ENCODE data around the gene PTTG1. TPM values are rescaled to one million over a fixed set of nuclear protein-coding genes. Genes with fewer than 3 reads are reported as not detected.

Gene PTTG1
- total and polyA plus RNA-seq, 4 donors, result 0.75 to 84.0 (median 5.6) TPM

DNA sequence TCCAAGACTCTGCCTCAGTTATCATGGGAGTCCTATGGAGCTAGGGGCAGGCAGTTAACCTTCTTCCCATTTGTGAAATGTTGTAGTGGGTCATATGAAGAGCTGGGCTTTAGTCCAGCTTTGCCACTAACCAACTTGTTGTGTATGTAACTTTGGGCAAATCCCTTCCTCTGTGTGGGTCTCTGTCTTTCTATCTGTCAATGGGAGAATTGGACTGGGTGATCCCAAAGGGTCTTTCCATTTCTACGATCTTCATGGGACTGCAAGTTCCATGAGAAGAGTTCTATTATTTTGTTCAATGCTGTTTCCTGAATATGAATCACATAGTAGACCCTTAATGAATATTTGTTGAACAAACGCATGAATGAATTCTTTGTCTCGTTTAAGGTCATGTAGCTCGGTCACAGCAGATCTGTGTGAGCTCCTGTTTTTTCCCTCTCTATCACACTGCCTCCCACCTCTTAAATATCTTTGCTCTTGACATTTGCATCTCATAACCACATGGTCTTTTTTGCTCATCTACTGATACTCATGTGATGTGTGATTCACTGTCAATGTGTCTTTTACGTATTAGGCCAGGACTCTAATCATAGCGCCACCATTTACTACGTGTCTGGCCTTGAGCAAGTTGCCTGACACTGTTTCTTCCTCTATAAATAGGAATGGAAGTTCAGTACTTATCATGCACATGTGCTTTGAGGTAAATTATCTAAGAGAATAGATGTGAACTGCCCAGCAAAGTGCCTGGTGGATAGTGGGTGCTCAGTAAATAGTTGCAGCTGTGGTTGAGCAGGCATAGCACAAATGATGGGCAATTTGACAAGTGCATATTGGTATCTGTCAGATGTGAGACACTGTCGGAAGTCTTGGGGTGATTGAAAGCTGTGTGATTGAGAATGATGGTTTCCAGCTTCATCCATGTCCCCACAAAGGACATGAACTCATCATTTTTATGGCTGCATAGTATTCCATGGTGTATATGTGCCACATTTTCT is 37.4 kb downstream of the PTTG1 start:
- Histone ChIP-seq H3K36me3 (ENCODE audit: control insufficient read depth in 4 of 4, insufficient read depth in 3 of 4, low read depth in 1 of 4, low read length in 3 of 4) (no peaks in the 10 kb centered on the region), H3K27me3 (ENCODE audit: control insufficient read depth in 4 of 4, insufficient read depth in 4 of 4, low read length in 3 of 4) (peaks cover 0 to 2% (median under 1%) of the 10 kb centered on the region in 4 donors), H3K9ac (ENCODE audit: low read depth in 1 of 2, low read length in 2 of 2) (no peak overlapping the region), H3K9me3 (ENCODE audit: control insufficient read depth in 4 of 4, low read length in 3 of 4) (no peaks in the 10 kb centered on the region), H3K4me3 (ENCODE audit: low read depth in 1 of 3, low read length in 3 of 3) (no peak overlapping the region), H3K4me1 (ENCODE audit: control insufficient read depth in 4 of 4, insufficient read depth in 4 of 4, low read length in 3 of 4) (no peaks in the 10 kb centered on the region), H3K27ac (ENCODE audit: low read depth in 1 of 2, low read length in 2 of 2) (no peak overlapping the region)
- no peak for DNase-seq (ENCODE audit: low spot score)
- 86% methylated on average over 8 of the region's 8 CpGs for WGBS
- no peak for TF ChIP-seq RAD21 (IDR thresholded peaks at IDR 0.05)
- no peak for TF ChIP-seq FOXA2 (IDR thresholded peaks at IDR 0.05)
- TF ChIP-seq RXRA (IDR thresholded peaks at IDR 0.05), result no peak
- TF ChIP-seq TAF1 (conservative IDR thresholded peaks at IDR 0.05), result no peak
- TF ChIP-seq JUND (IDR thresholded peaks at IDR 0.05), result no peak
- no peak for TF ChIP-seq MAX (IDR thresholded peaks at IDR 0.05)
- TF ChIP-seq HNF4A (conservative IDR thresholded peaks at IDR 0.05), result no peak
- no peak for TF ChIP-seq GABPA (IDR thresholded peaks at IDR 0.05 in 1 of 2, conservative IDR thresholded peaks at IDR 0.05 in 1 of 2)
- TF ChIP-seq, protein P1, sequence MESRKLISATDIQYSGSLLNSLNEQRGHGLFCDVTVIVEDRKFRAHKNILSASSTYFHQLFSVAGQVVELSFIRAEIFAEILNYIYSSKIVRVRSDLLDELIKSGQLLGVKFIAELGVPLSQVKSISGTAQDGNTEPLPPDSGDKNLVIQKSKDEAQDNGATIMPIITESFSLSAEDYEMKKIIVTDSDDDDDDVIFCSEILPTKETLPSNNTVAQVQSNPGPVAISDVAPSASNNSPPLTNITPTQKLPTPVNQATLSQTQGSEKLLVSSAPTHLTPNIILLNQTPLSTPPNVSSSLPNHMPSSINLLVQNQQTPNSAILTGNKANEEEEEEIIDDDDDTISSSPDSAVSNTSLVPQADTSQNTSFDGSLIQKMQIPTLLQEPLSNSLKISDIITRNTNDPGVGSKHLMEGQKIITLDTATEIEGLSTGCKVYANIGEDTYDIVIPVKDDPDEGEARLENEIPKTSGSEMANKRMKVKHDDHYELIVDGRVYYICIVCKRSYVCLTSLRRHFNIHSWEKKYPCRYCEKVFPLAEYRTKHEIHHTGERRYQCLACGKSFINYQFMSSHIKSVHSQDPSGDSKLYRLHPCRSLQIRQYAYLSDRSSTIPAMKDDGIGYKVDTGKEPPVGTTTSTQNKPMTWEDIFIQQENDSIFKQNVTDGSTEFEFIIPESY (IDR thresholded peaks at IDR 0.05), result no peak
- no peak for TF ChIP-seq FOXA1 (IDR thresholded peaks at IDR 0.05)
- TF ChIP-seq, protein P2, sequence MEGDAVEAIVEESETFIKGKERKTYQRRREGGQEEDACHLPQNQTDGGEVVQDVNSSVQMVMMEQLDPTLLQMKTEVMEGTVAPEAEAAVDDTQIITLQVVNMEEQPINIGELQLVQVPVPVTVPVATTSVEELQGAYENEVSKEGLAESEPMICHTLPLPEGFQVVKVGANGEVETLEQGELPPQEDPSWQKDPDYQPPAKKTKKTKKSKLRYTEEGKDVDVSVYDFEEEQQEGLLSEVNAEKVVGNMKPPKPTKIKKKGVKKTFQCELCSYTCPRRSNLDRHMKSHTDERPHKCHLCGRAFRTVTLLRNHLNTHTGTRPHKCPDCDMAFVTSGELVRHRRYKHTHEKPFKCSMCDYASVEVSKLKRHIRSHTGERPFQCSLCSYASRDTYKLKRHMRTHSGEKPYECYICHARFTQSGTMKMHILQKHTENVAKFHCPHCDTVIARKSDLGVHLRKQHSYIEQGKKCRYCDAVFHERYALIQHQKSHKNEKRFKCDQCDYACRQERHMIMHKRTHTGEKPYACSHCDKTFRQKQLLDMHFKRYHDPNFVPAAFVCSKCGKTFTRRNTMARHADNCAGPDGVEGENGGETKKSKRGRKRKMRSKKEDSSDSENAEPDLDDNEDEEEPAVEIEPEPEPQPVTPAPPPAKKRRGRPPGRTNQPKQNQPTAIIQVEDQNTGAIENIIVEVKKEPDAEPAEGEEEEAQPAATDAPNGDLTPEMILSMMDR (IDR thresholded peaks at IDR 0.05; ENCODE audit: low read depth, low read length, missing input control), result no peak
- TF ChIP-seq YY1 (IDR thresholded peaks at IDR 0.05), result no peak
- no peak for TF ChIP-seq EGR1 (IDR thresholded peaks at IDR 0.05; ENCODE audit: low read depth in 2 of 2)
- no peak for TF ChIP-seq NR2F2 (IDR thresholded peaks at IDR 0.05)
- no peak for TF ChIP-seq REST (IDR thresholded peaks at IDR 0.05)
- TF ChIP-seq, protein P3, sequence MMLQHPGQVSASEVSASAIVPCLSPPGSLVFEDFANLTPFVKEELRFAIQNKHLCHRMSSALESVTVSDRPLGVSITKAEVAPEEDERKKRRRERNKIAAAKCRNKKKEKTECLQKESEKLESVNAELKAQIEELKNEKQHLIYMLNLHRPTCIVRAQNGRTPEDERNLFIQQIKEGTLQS (IDR thresholded peaks at IDR 0.05), result no peak
- TF ChIP-seq SP1 (IDR thresholded peaks at IDR 0.05), result no peak

All from liver (tissue), 9 donors.